GM10847 (cell line): ENCODE measurements around the gene HSPB1.

Experiments used
- POLR2A ChIP-seq: IDR thresholded peaks from 2 replicates; pipeline ENCODE4 v1.6.1; 2011; ENCODE audit not compliant: insufficient read length; ENCODE audit errors: extremely low read depth

HSPB1 gene

GRCh38 chr7:76293407-76293901, 9.0 kb upstream of the HSPB1 start:
- no peak for TF ChIP-seq POLR2A

GRCh38 chr7:76294344-76295024, 8.0 kb upstream of the HSPB1 start:
- no peak for TF ChIP-seq POLR2A

- no peak for TF ChIP-seq POLR2A
Observed at GRCh38 chr7:76296743-76297740, 5.4 kb upstream of the HSPB1 start.

- TF ChIP-seq POLR2A: no peak
Observed at GRCh38 chr7:76300166-76300731, 2.2 kb upstream of the HSPB1 start.

GRCh38 chr7:76301000-76301399, 1.5 kb upstream of the HSPB1 start:
- TF ChIP-seq POLR2A: no peak

- peak; percentile 32 for TF ChIP-seq POLR2A
Observed at GRCh38 chr7:76303202-76304147, 1.0 kb downstream of the HSPB1 start.

- no peak for TF ChIP-seq POLR2A
Observed at GRCh38 chr7:76304888-76305375, 2.5 kb downstream of the HSPB1 start.

GRCh38 chr7:76310102-76310957, 7.9 kb downstream of the HSPB1 start:
- no peak for TF ChIP-seq POLR2A

GRCh38 chr7:76314042-76314721, 11.7 kb downstream of the HSPB1 start:
- no peak for TF ChIP-seq POLR2A

GRCh38 chr7:76315364-76315763, 12.9 kb downstream of the HSPB1 start:
- TF ChIP-seq POLR2A: no peak

- TF ChIP-seq POLR2A: no peak
Observed at GRCh38 chr7:76316984-76317781, 14.7 kb downstream of the HSPB1 start.
